NCI-H1694 treated with DMSO at 0.1 percent for 48 hours (cell line): ENCODE data around the gene CYS1.
A peak's percentile ranks its signal among the peaks of the same experiment; 100 is the strongest.
"Not testable (repeated sequence)": the region's sequence is repeated elsewhere in the genome, so short reads cannot be mapped to it uniquely, and the experiment has no call there.

ENCODE experiments used
- DNase-seq: peaks from one replicate; lab custom pipeline; 2025; lab: John Stamatoyannopoulos, UW

The CYS1 gene

DNA sequence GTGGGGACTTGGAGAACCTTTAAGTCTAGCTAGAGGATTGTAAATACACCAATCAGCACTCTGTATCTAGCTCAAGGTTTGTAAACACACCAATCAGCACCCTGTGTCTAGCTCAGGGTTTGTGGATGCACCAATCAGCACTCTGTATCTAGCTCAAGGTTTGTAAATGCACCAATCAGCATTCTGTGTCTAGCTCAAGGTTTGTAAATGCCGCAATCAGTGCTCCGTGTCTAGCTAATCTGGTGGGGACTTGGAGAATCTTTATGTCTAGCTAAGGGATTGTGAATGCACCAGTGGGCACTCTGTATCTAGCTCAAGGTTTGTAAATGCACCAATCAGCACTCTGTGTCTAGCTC lies 11.7 kb upstream of the CYS1 start:
- DNase-seq: not testable (repeated sequence)

DNA sequence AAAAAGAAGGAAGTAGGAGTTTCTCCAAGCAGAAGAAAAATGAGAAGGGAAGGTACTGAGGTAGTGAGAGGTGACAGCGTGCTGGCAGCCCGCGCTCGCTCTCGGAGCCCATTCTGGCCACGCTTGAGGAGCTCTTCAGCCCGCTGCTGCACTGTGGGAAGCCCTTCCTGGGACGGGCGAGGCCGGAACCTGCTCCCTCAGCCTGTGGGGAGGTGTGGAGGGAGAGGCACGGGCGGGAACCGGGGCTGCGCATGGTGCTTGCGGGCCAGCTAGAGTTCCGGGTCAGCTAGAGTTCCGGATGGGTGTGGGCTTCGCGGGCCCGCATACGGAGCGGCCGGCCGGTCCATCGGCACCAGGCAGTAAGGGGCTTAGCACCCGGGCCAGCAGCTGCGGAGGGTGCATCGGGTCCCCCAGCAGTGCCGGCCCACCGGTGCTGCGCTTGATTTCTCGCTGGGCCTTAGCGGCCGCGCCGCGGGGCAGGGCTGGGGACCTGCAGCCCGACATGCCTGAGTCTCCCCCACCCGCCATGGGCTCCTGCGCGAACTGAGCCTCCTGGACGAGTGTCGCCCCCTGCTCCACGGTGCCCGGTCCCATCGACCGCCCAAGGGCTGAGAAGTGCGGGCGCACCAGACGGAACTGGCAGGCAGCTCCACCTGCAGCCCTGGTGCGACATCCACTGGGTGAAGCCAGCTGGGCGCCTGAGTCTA lies 11.1 kb upstream of the CYS1 start:
- DNase-seq: no peak

DNA sequence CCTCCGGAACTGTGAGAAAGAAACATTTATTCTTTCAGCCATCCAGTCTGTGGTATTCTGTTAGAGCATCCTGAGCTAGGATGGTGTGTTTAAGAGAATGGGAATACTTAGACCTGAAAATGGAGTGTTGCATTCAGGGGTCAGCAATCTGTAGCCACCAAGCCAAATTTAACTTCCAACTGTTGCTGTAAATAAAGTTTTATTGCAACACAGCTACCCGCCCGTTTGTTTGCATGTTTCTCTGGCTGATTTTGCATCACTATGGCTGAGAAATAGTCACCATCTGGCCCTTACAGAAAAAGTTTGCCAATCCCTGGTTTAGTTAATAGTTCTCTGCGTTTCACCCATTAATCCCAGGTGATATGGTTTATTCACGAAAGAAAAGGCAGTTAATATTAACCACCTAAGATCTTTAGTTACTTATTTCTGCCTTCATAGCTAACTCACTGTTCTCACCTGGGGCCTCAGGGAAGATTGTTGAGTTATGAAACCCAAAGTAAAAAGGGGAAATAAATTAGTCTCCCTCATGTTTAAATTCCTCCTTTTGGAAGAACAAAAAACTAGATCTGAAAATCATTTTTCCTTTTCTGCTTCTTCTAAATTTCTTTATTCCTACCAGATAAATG lies 9.5 kb upstream of the CYS1 start:
- DNase-seq: no peak

DNA sequence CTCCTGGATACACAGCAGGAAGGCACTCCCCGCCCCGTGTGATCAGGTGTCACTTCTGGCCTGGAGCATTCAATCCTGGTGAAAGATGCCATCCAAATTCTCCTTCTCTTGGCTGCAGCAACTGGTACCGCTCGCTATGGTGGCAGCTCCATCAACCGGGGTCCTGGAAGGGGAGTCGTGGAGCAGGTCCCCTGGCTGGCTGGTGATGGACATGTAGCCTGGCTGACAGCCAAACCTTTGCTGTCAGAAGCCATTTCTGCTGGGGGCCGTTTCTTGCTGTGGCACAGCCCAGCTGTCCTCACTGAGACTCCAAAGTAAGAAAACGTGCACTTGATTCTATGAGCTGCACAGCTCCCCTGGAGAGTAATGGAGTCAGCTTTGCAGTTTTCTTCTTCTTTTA lies 7.1 kb upstream of the CYS1 start:
- no peak for DNase-seq

DNA sequence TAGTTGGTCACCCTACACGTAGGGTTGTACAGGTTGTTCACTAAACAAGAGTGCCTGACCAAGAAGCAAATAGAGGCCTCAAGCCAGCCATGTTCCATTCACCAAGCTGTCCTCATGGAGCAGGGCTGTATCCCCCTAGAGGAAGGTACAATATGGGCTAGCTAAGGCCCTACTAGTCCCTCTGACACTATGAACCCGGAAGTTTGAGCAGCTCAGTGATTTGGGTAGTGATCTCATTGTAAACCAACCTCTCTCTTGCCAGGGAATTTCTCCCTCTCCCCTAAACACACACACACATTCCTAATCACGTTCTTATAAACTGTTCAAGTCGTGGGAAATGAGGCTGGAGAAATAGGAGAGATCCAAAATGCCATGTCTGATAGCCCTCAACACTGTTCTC lies 6.7 kb upstream of the CYS1 start:
- no peak for DNase-seq

DNA sequence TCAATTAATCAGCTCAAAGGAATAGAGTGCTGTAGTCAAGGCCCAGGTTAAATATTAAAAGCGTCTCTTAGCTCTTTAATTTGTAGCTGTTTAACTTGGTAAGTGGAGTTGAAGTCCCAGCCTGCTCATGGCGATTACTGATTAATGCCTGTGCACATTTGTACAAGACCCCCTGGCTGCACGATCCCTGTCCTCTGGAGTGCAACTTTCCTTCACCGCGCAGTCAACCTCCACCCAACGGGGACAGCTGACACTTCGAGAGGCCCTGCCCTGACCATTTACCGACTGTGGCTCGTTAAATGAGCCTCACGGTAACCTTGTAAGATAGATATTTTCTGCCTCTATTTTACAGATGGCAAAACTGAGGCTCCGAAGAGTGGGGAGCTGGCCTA lies 5.5 kb upstream of the CYS1 start:
- no peak for DNase-seq

DNA sequence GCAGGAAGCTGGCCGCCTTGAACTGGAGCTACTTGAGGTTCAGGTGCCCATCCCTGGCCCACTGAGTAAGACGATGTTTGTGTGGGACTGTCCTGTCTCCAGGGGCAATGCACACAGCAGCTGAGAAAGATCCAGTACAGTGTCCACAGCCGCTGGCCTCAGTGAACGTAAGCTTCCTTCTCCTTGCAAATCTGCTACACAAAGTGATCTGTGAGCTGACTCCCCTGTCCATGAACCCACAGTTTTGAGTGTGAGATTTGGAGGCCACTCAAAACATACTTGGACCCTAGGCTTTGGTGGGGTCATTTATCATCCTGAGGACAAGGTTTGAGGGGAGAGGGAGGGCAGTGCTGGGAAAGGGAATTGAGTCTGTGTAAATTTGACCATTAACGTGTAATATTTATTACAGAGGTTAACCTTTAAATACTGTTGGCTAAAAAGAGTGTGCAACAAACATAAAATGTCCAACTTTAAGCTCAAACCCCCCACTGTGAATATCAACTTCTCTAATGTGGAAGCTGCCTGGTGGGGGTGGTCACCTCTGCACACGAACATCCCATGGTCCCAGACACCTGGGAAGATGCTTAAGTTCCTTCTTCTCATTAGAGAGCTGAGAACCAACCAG lies 4.9 kb upstream of the CYS1 start:
- no peak for DNase-seq

DNA sequence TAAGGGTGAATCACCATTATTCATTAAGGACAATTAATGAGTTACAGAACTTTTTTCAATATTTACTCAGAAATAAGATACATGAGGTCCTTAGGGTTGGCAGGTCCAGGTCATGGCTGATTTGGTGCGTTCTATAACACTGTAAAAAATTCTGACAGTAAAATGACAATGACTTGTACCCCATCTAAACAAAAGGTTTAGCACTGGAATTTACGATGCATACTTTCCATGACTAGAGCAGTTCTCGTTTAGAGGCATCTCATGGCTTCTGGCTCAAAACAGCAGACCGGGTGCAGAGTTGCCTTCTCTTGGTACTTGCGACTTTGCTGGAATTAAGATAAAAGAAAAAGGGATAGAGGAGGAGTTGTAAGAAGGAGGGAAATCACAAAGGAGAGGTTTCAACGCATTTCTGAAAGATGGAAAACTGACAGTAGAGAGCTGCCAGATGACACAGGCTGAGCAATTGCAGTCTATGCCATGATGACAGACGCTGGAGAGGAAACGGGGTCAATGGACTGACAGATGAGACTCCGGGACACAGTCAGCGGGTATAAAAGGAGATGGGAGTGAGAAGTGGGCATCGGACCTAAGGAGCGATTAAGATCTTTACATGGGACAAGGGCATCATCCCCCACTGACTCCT lies 4.1 kb upstream of the CYS1 start:
- no peak for DNase-seq

DNA sequence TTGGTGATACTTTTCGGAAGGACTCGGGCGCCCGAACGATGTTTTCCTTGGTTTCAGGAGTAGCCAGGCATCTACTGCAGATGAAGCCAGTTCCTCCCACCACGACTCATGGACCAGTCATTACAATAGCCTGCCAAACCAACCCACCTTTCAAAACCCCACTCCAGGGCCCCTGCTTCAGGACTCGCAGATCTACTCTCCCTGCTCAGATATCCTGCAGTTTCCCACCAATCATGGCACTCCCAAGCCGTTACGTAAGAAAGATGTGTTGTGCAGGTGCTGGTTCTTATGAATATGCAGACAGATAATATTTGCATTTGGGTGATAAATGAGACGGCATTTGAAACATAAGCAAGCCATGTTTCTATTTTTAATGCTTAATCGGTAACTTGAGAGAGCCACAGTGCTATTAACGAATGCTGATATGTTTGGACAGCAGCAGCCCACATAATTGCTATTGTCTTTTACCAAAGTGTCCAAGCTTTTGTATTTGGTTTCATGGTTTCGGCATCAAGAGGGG lies 3.5 kb upstream of the CYS1 start:
- no peak for DNase-seq

DNA sequence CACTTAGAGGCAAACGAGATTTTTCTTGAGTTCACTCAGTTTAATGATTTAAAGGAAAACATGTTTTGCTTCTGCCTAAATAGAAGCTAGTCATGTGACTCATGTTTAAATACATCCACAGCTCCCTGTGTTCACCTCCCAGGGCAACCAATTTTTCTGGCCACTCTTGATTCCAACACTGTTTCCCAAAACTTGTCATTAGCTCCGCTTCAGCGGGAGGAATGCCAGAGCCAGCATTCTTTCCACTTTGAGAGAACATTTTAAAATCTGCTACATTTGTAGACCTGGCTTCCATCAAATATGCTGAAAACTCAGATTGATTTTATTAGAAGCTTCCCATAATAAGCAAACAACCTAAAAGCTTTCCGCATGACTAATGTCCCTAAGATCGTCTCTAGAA lies 2.8 kb upstream of the CYS1 start:
- no peak for DNase-seq

DNA sequence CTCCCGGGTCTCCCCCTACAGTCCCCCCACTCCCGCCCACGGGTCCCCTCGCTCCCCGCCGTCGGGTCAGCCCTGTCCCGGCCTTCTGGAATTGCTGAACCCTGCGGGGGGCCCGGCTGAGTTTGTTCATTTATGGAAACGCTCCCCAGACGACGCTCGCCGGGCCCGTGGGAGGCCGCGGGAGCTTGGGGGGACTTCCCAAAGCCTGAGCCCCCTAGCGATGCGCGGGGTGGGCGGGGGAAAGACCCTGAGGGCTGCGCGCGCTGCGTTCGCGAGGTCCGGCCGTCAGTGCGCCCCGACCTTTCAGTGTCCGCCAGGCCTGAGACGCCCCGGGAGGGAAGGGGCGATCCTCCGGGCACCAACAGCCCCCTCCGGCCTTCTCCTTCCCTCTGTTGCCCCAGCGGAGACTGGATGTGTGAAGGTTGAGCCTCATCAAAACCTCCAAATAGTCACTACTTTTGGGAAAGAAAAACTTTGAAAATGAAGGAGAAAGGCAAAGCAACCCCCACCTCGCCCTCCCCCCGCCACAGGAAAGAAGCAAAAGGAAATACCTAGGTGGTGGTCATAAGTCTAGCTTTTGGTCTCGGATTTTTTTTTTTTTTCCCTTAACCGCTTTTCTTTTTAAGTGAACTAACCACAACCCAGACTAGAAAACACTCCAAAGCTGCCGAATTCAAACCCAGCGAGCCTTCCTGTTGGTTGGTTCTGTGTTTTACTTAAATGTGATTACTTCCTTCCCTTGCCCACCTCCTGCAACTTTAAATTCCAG lies 509 bp upstream of the CYS1 start:
- DNase-seq: no peak

DNA sequence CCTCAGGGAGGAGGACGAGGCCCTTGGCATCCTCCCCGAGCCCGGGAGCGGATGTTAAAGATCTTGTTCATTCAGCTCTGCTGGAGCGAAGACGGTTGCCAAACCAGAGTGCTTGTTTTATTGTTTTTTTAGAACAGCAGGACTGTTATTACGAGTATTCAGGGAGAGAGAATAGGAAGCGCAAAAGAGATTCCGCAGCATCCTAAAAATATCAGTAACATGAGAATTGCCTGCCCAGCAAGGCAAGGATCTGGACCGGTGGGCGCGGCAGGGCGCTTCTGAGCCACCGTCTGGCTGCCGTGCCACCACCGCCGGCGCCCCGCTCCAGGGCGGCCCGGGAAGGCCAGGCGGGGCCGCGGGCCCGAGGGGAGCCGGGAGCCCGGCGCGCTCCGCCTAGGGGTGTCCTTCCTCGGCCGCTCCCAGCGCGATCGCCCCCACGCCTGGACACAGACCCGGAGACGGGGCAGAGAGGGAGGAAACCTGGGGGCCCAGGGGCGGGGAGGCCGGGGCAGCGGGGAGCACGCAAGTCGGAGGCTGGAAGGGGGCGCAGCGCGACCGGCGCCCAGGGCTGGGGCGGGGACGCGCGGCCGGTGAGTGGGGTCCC lies 843 bp downstream of the CYS1 start:
- peak; percentile 31 for DNase-seq

DNA sequence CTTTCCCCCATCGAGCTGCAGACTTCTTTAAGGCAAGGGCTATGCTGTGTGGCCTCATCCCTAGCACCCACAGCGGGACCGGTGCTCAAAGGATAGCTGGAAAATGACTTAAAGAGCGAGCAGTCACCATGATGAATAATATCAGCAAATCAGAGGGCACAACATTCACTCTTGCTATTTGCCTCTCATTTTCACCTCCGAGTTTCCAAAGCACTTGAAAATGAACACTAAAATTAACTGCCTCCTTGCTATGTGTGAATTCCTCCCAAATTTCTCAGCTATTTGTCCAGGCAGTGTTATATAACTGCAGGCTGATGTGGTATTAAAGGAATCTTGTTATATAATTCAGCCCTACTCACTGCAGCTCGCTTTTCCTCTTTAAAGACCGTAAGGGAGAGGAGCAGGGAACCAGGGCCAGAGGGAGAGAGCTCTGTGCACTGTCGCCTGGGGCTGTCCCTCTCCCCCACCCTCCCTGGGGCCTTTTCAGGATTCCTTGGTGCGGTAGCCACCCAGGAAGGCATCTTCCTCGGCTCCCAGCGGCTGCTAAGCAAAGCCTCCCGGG lies 1.4 kb downstream of the CYS1 start:
- DNase-seq: no peak

DNA sequence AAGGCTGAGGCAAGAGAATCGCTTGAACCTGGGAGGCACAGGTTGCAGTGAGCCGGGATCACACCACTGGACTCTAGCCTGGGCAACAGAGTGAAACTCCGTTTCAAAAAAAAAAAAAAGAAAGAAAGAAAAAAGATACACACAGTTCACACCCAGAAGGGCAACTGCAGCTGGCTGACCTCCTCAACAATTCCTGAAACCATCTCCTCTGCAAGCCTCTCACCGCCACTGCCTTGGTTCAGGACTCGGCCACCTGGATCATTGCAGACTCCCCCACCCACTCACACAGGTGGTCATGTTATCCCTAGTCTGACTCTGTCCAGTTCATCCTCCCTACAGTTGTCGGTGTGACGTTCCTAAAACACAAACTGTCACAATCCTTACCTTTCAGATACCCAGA lies 2.2 kb downstream of the CYS1 start:
- DNase-seq: no peak

DNA sequence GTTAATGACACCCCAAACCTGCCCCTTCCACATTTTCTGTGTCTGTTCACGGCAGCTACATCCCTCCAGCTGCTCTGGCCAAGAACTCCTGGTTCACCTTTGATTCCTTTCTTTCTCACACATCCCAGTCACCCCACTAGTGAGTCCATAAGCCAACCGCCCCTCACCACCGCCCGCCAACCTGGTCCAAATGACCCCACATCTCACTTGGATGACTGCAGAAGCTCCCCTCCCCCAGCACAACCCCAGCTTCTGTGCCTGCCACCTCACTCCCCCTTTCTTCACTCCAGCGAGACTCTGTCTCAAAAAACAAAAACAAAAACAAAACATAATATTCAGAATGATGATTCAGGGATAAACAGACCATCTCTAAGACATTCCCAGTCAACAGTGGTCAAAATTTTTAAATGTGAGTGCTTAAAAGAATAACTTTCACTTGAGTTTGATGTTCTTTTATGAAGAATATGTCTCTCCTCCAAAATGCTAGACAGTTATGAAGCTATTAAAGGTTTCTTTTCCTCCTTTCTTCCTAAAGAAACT lies 3.2 kb downstream of the CYS1 start:
- DNase-seq: no peak

DNA sequence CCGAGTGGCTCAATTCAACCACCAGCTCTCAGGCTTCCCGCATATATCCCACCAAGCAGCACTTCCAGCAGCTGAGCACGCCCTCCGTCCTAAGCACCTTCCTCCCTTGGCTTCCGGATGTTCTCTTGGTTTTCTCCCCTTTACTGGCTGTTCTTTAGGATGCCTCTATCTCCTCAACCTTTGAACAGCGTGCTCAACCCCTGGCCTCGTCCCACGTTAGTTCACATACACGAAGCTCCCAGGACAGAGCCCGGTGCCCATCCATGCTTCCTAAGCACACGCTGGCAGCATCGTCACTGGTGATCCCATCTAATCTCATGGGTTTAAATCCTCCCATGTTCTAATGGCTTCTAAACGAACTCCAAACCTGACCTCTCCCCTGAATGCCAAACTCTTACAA lies 3.7 kb downstream of the CYS1 start:
- no peak for DNase-seq

DNA sequence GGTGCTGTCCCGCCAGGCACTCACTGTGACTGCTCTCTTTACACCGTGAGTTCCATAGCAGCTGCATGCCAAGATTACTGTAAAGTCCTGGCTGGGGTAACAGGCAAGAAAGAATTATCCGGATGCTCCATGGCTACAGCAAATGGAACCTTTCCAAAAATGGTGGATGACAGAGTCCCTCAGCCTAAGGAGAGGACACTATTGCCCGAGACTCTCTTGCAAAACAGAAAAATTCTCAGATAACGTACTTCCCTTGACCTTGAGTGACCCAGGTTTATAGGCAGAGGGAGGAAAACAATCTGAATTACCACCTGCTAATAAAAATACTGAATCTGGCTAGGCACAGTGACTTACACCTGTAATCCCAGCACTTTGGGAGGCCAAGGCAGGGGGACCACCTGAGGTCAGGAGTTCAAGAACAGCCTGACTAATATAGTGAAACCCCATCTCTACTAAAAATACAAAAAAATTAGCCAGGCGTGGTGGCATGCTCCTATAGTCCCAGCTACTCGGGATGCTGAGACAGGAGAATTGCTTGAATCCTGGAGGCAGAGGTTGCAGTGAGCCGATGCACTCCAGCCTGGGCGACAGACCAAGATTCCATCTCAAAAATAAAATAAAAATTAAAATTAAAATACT lies 4.5 kb downstream of the CYS1 start:
- DNase-seq: no peak

DNA sequence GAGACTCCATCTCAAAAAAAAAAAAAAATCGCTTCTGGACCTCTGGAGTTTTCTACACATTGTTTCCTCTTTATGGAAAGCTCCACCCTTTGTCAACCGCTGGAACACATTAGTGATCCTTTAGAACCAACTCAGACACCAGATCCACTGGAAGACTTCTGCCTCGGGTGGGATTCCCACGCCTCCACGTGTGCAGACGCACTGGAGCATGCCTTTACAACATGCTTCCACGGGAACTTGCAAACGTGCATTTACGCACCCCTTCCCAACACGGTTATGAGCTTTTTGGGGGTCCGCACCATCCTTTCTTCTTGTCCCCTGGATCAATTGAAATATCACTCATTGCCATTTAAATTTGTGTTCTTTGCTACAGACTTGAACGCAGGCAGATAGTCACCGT lies 5.1 kb downstream of the CYS1 start:
- no peak for DNase-seq

DNA sequence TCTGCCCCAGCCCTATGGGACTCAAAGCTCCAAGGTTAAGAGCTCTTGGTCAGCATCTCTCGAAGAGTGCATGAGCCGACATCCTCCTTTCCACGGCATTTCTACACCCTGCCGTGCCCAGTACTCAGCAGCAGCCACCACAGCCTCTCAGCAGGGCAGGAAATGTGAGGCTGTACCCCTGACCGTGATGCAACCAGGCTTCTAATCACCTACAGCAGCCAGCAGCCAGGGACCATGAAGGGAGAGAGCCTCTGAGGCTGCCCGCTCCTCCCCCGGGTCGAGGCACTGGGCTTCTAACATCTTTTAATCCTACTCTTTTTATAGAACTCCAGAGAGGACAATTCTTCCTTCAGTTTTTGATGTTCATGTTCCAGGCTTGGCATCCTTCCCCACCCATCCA lies 6.5 kb downstream of the CYS1 start:
- no peak for DNase-seq

DNA sequence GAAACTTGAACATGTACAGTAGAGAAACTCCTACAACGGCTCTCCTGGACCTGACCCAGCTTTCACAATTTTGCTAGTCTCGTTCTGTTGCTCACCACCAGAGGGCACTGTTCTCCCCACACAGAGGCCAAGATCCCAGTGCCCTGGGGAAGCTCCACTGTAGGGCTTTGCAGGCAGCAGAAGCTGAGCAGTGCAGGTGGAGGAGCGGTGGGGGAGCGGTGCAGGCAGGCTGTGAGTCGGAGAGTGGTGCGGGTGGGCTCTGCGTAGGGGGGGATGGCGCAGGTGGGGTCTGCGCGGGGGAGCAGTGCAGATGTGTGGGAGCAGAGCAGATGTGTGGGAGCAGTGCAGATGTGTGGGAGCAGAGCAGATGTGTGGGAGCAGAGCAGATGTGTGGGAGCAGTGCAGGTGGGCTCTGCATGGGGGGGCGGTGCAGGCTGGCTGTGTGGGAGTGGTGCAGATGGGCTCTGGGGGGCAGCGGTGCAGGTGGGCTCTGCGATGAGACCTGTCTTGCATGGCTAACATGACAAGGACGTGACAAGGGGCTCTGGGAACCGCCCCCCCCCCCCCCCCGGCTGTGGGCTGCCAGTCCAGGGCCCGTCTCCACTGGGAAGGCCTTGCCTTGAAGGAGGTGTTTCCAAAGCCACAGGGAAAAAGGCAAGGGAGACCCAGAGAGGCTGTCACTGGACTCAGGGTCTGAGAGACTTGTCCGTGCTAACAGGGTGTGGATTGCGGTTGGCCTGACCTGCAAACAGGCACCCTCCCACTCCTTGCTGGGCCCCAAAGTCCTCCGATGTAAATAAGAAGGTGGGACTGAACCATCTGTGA lies 7.3 kb downstream of the CYS1 start:
- DNase-seq: peak; percentile 95
